Measurements from ENCODE around the gene CTDSPL.
A peak's percentile ranks its signal among the peaks of the same experiment; 100 is the strongest.

CTDSPL gene

GRCh38 chr3:37943631-37944314, 82.1 kb downstream of the CTDSPL start:
- TF ChIP-seq MAX (IDR thresholded peaks at IDR 0.05) (no peak), YY1 (IDR thresholded peaks at IDR 0.05; ENCODE audit: low read depth) (no peak), CREB1 (IDR thresholded peaks at IDR 0.05; ENCODE audit: low read depth) (no peak), ZBTB7A (IDR thresholded peaks at IDR 0.05; ENCODE audit: low read depth) (no peak), NFIC (IDR thresholded peaks at IDR 0.05) (no peak), REST (IDR thresholded peaks at IDR 0.05; ENCODE audit: low read depth) (no peak), TCF12 (IDR thresholded peaks at IDR 0.05; ENCODE audit: low read depth) (no peak)

GRCh38 chr3:37944391-37944842, 82.7 kb downstream of the CTDSPL start:
- TF ChIP-seq TAF1 (IDR thresholded peaks at IDR 0.05; ENCODE audit: low read depth) (no peak), TCF12 (IDR thresholded peaks at IDR 0.05; ENCODE audit: low read depth) (no peak), RAD21 (IDR thresholded peaks at IDR 0.05; ENCODE audit: low read depth) (no peak)

- TF ChIP-seq USF1 (IDR thresholded peaks at IDR 0.05), result no peak
- TF ChIP-seq TEAD4 (IDR thresholded peaks at IDR 0.05), result no peak
- TF ChIP-seq FOXM1 (IDR thresholded peaks at IDR 0.05; ENCODE audit: borderline replicate concordance, low read depth), result no peak
- TF ChIP-seq CREB1 (IDR thresholded peaks at IDR 0.05; ENCODE audit: low read depth), result no peak
- no peak for TF ChIP-seq ZBTB7A (IDR thresholded peaks at IDR 0.05; ENCODE audit: low read depth)
- TF ChIP-seq MAX (IDR thresholded peaks at IDR 0.05), result no peak
- no peak for TF ChIP-seq EP300 (IDR thresholded peaks at IDR 0.05; ENCODE audit: borderline replicate concordance)
- TF ChIP-seq EGR1 (IDR thresholded peaks at IDR 0.05), result no peak
- no peak for TF ChIP-seq REST (IDR thresholded peaks at IDR 0.05; ENCODE audit: low read depth)
- TF ChIP-seq TCF12 (IDR thresholded peaks at IDR 0.05; ENCODE audit: low read depth), result no peak
- no peak for TF ChIP-seq TAF1 (IDR thresholded peaks at IDR 0.05; ENCODE audit: low read depth)
- TF ChIP-seq YY1 (IDR thresholded peaks at IDR 0.05; ENCODE audit: low read depth), result no peak
- TF ChIP-seq NFIC (IDR thresholded peaks at IDR 0.05), result no peak
- TF ChIP-seq CEBPB (IDR thresholded peaks at IDR 0.05), result no peak
- TF ChIP-seq RAD21 (IDR thresholded peaks at IDR 0.05; ENCODE audit: low read depth), result no peak
Measured at GRCh38 chr3:37945156-37945806, 83.6 kb downstream of the CTDSPL start.

GRCh38 chr3:37945807-37946530, 84.3 kb downstream of the CTDSPL start:
- no peak for TF ChIP-seq TAF1 (IDR thresholded peaks at IDR 0.05; ENCODE audit: low read depth)
- TF ChIP-seq EGR1 (IDR thresholded peaks at IDR 0.05), result no peak
- TF ChIP-seq USF1 (IDR thresholded peaks at IDR 0.05), result no peak
- TF ChIP-seq FOXM1 (IDR thresholded peaks at IDR 0.05; ENCODE audit: borderline replicate concordance, low read depth), result peak; percentile 40; the same call in 1 of the 2 replicates
- TF ChIP-seq EP300 (IDR thresholded peaks at IDR 0.05; ENCODE audit: borderline replicate concordance), result peak; percentile 70
- TF ChIP-seq YY1 (IDR thresholded peaks at IDR 0.05; ENCODE audit: low read depth), result no peak
- no peak for TF ChIP-seq REST (IDR thresholded peaks at IDR 0.05; ENCODE audit: low read depth)
- TF ChIP-seq MAX (IDR thresholded peaks at IDR 0.05), result 0 out of 2 replicates have a peak, but pooled peaks have one; percentile 27
- TF ChIP-seq NFIC (IDR thresholded peaks at IDR 0.05), result peak; percentile 79
- TF ChIP-seq CEBPB (IDR thresholded peaks at IDR 0.05), result no peak
- peak; percentile 77 for TF ChIP-seq TCF12 (IDR thresholded peaks at IDR 0.05; ENCODE audit: low read depth)
- no peak for TF ChIP-seq RAD21 (IDR thresholded peaks at IDR 0.05; ENCODE audit: low read depth)
- TF ChIP-seq TEAD4 (IDR thresholded peaks at IDR 0.05), result peak; percentile 94
- TF ChIP-seq CREB1 (IDR thresholded peaks at IDR 0.05; ENCODE audit: low read depth), result no peak
- no peak for TF ChIP-seq ZBTB7A (IDR thresholded peaks at IDR 0.05; ENCODE audit: low read depth)
